Neuronal stem cell (in vitro differentiated cells): ENCODE results near the gene AMHR2.

Experiments used
- DNase-seq: peaks from one replicate; pipeline ENCODE4 v3.0.0-alpha.2; 2013; ENCODE audit warnings: low spot score
- H2AFZ ChIP-seq: one replicate; pipeline ENCODE4 v1.6.1; 2013; ENCODE audit warnings: mild to moderate bottlenecking, low read length, inconsistent platforms
- H2AK5ac ChIP-seq: 2 replicates; pipeline ENCODE4 v1.6.1; 2013; ENCODE audit warnings: low read depth, mild to moderate bottlenecking, inconsistent platforms, low read length, moderate library complexity, mixed read lengths
- H2BK120ac ChIP-seq: 2 replicates; pipeline ENCODE4 v1.6.1; 2013; ENCODE audit warnings: low read depth, mild to moderate bottlenecking, inconsistent platforms, low read length, moderate library complexity, mixed read lengths
- H2BK12ac ChIP-seq: one replicate; pipeline ENCODE4 v1.6.1; 2013; ENCODE audit warnings: low read length, inconsistent platforms
- H2BK15ac ChIP-seq: 2 replicates; pipeline ENCODE4 v1.6.1; 2013; ENCODE audit warnings: mild to moderate bottlenecking, low read length, inconsistent platforms, mixed read lengths
- H2BK5ac ChIP-seq: one replicate; pipeline ENCODE4 v1.6.1; 2013; ENCODE audit warnings: inconsistent platforms, mild to moderate bottlenecking, low read length, moderate library complexity
- H3K14ac ChIP-seq: one replicate; pipeline ENCODE4 v1.6.1; 2013; ENCODE audit warnings: low read length, inconsistent platforms
- H3K18ac ChIP-seq: 2 replicates; pipeline ENCODE4 v1.6.1; 2013; ENCODE audit warnings: low read length, inconsistent platforms
- H3K23ac ChIP-seq: 2 replicates; pipeline ENCODE4 v1.6.1; 2013; ENCODE audit warnings: low read depth, mild to moderate bottlenecking, mixed read lengths, low read length, inconsistent platforms; ENCODE audit not compliant: poor library complexity
- H3K27ac ChIP-seq: replicated peaks from 3 replicates; pipeline ENCODE4 v1.5.1; 2013; ENCODE audit warnings: low read length, inconsistent platforms
- H3K27me3 ChIP-seq, 3 experiments: 2 replicates each; pipeline ENCODE4 v1.6.1; 2013; ENCODE audit warnings: low read length in 3 of 3, mild to moderate bottlenecking in 2 of 3, inconsistent platforms in 1 of 3, low read depth in 1 of 3, mixed read lengths in 1 of 3, moderate library complexity in 1 of 3; ENCODE audit not compliant: control insufficient read depth in 3 of 3, insufficient read depth in 3 of 3
- H3K36me3 ChIP-seq, 2 donors: replicated peaks in 1 of 2; 2 replicates each; pipeline ENCODE4 v1.6.1; 2013; ENCODE audit warnings: low read length in 2 of 2; ENCODE audit not compliant: control insufficient read depth in 2 of 2, insufficient read depth in 2 of 2
- H3K4ac ChIP-seq: 2 replicates; pipeline ENCODE4 v1.6.1; 2013; ENCODE audit warnings: inconsistent platforms, mild to moderate bottlenecking, low read length, moderate library complexity
- H3K4me1 ChIP-seq, 2 donors: 1 replicate in 1 of 2; 2 replicates in 1 of 2; pipeline ENCODE4 v1.6.1; 2013; ENCODE audit warnings: low read length in 2 of 2, low read depth in 1 of 2; ENCODE audit not compliant: control insufficient read depth in 2 of 2, insufficient read depth in 1 of 2
- H3K4me2 ChIP-seq: one replicate; pipeline ENCODE4 v1.6.1; 2013; ENCODE audit warnings: mild to moderate bottlenecking, low read length, inconsistent platforms; ENCODE audit not compliant: insufficient read depth, poor library complexity, severe bottlenecking
- H3K4me3 ChIP-seq, 2 donors: 2 replicates each; pipeline ENCODE4 v1.5.1; 2013; ENCODE audit warnings: low read length in 2 of 2, mild to moderate bottlenecking in 2 of 2, inconsistent platforms in 1 of 2, moderate library complexity in 1 of 2
- H3K79me1 ChIP-seq: one replicate; pipeline ENCODE4 v1.6.1; 2013; ENCODE audit warnings: low read depth, mild to moderate bottlenecking, inconsistent platforms, low read length, moderate library complexity
- H3K9ac ChIP-seq: one replicate; pipeline ENCODE4 v1.6.1; 2013; ENCODE audit warnings: mild to moderate bottlenecking, low read depth, low read length, inconsistent platforms; ENCODE audit not compliant: poor library complexity
- H3K9me3 ChIP-seq, 2 donors: replicated peaks in 1 of 2; 2 replicates each; pipeline versions ENCODE3 to v1.6.1; 2013; ENCODE audit warnings: low read length in 2 of 2, mild to moderate bottlenecking in 2 of 2, inconsistent platforms in 1 of 2, low read depth in 1 of 2, mixed read lengths in 1 of 2, moderate library complexity in 1 of 2; ENCODE audit not compliant: control insufficient read depth in 2 of 2, insufficient read depth in 1 of 2
- H4K8ac ChIP-seq: one replicate; pipeline ENCODE4 v1.6.1; 2013; ENCODE audit warnings: low read depth, mild to moderate bottlenecking, inconsistent platforms, low read length, moderate library complexity
- H4K91ac ChIP-seq: one replicate; pipeline ENCODE4 v1.6.1; 2013; ENCODE audit warnings: low read length, low read depth, mild to moderate bottlenecking, inconsistent platforms; ENCODE audit not compliant: poor library complexity
- WGBS, 2 donors: extraction: QIAGEN DNeasy Blood & Tissue Kit; methylation state at CpG; one replicate each; pipeline ENCODE4 v1.1.7; 2013; ENCODE audit warnings: missing lambda C conversion rate in 2 of 2, mixed read lengths in 1 of 2; ENCODE audit not compliant: insufficient read length in 2 of 2, insufficient replicate concordance in 1 of 2; ENCODE audit errors: extremely low coverage in 2 of 2; 5-methylcytosine and 5-hydroxymethylcytosine counted together

AMHR2 gene

DNA sequence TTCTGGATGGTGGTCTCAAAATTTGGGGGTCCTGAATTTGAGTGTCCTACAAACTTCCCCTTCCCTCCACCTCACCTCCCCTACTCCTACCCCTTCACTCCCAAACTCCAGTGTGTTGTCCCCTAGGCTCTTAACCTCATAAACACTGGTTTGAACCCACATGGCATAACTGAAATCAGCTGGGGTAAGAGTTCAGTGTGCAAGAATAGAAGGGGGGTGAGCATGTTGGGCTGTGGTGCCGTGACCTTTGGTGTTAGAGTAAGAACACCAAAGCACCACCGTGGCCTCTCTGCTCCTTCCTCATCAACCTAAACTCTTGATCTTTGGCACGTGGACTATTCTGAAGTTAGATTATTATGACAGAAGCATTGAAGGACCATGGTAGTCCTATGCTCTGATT, 39.3 kb downstream of the AMHR2 start:
- H4K8ac ChIP-seq = no peak overlapping the region
- WGBS, 2 donors = no CpG with 5 or more reads among the region's 3 CpGs
- no peak for DNase-seq
- no peak overlapping the region for H3K4me2 ChIP-seq
- H3K4me3 ChIP-seq = no peak overlapping the region
- H3K27me3 ChIP-seq = no peaks in the 10 kb centered on the region
- no peak overlapping the region for H2BK5ac ChIP-seq
- H3K14ac ChIP-seq = no peak overlapping the region
- no peaks in the 10 kb centered on the region for H3K9me3 ChIP-seq
- no peak overlapping the region for H2BK12ac ChIP-seq
- H3K9ac ChIP-seq = no peak overlapping the region
- H3K4me1 ChIP-seq = peaks cover 0 to 21% of the 10 kb centered on the region in 2 donors
- no peak overlapping the region for H3K4ac ChIP-seq
- no peak overlapping the region for H3K23ac ChIP-seq
- H3K27ac ChIP-seq = no peak overlapping the region
- H2BK120ac ChIP-seq = no peak overlapping the region
- H4K91ac ChIP-seq = no peak overlapping the region
- no peak overlapping the region for H2BK15ac ChIP-seq
- H2AFZ ChIP-seq = no peak overlapping the region
- no peak overlapping the region for H3K18ac ChIP-seq
- H3K79me1 ChIP-seq = peaks cover 6% of the 10 kb centered on the region
- no peak overlapping the region for H2AK5ac ChIP-seq
- peaks cover 74 to 100% of the 10 kb centered on the region in 2 donors for H3K36me3 ChIP-seq

DNA sequence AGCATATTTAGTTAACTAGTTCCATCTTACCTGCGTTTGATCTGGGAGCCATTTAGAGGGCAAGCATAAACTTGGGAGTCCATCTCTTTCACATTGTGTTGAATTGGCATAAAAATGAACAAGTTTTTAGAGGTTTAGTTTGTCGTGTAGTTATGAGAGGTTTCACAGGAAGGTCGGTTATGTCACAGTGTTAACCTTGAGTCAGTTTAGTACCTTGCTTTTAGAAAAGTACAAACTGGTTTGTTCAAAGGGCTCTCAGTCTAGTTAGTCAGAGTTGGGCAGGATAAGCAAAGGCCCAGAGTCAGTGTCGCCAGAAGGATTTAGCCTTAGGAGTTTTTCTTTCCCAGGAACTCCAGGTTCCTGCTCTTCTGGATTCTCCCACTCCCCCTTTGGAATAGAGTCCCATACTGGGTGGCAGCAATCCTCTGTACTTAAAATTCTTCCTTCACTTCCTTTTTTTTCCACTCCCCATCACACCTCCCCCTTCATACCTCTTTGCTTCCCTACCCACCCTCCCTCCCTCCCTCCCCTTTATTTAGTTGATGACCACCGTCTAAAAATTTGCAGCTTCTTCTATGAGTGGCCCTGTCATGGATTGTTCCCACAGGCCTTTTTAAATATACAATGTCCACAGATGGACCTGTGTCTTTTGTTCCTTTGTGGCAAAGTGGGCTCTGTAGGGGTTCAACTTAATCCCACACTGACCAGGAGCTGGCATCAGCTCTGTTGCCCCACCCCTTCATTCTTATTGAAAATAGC, 40.3 kb downstream of the AMHR2 start:
- no peak overlapping the region for H3K4ac ChIP-seq
- H2BK5ac ChIP-seq = no peak overlapping the region
- no peak overlapping the region for H2BK120ac ChIP-seq
- H3K79me1 ChIP-seq = peaks cover 6% of the 10 kb centered on the region
- no peak overlapping the region for H4K8ac ChIP-seq
- H3K4me3 ChIP-seq = no peak overlapping the region
- H3K27me3 ChIP-seq = no peaks in the 10 kb centered on the region
- H2AK5ac ChIP-seq = no peak overlapping the region
- DNase-seq = no peak
- no peaks in the 10 kb centered on the region for H3K9me3 ChIP-seq
- no peak overlapping the region for H2AFZ ChIP-seq
- H3K27ac ChIP-seq = peak overlapping the region; percentile 42
- H3K18ac ChIP-seq = no peak overlapping the region
- no CpG with 5 or more reads among the region's 5 CpGs for whole genome bisulfite sequencing, 2 donors
- H3K9ac ChIP-seq = no peak overlapping the region
- no peak overlapping the region for H3K4me2 ChIP-seq
- H3K14ac ChIP-seq = no peak overlapping the region
- no peak overlapping the region for H2BK12ac ChIP-seq
- H3K4me1 ChIP-seq = peaks cover 0 to 21% of the 10 kb centered on the region in 2 donors
- peaks cover 75 to 100% of the 10 kb centered on the region in 2 donors for H3K36me3 ChIP-seq
- H3K23ac ChIP-seq = no peak overlapping the region
- no peak overlapping the region for H4K91ac ChIP-seq
- H2BK15ac ChIP-seq = no peak overlapping the region

DNA sequence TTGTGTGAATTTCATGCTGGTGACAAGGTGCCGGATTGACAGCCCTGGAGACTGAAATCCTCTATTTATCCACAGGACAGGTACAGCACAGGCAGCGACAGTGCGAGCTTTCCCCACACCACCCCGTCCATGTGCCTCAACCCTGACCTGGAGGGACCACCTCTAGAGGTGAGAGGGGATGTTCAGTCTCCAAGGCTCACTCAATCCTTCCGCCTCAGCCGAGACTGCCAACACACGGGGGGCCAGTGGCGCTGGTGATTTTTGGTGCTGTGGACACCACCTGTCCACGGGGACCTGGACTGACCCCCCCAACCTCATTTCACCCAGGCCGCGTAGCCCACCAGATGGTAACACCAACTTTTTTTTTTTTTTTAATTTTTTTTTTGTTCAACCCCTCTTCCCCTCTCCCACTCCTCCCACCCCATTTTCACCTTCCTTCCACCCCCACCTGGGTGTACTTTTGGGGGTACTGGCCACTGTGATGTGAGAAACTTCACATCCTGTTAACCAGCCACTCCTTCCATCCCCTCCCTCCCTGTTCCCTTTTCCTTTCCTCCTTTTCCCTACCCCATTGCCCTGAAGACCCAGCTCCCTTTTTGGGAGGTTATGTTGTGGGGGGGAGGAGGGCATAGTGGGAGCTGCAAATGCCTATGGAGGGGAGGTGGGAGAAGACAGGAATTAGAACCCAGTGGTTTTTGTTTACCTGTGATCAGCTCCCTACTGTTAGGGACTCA, 41.2 kb downstream of the AMHR2 start:
- Histone ChIP-seq H3K9me3 (no peaks in the 10 kb centered on the region), H2BK12ac (no peak overlapping the region), H3K9ac (no peak overlapping the region), H2BK5ac (no peak overlapping the region), H3K18ac (no peak overlapping the region), H2AK5ac (no peak overlapping the region), H2BK15ac (no peak overlapping the region), H2AFZ (no peak overlapping the region), H2BK120ac (no peak overlapping the region), H3K36me3 (peaks cover 75 to 100% of the 10 kb centered on the region in 2 donors), H4K8ac (no peak overlapping the region), H3K4me2 (no peak overlapping the region), H3K27ac (peak overlapping the region; percentile 50), H3K4me1 (peaks cover 0 to 19% of the 10 kb centered on the region in 2 donors), H3K4ac (no peak overlapping the region), H3K14ac (no peak overlapping the region), H3K4me3 (peak overlapping the region in 1 of 2 donors; percentile 49), H3K23ac (no peak overlapping the region), H4K91ac (no peak overlapping the region), H3K27me3 (no peaks in the 10 kb centered on the region), H3K79me1 (peaks cover 6% of the 10 kb centered on the region)
- WGBS, 2 donors = no CpG with 5 or more reads among the region's 11 CpGs
- DNase-seq = no peak

DNA sequence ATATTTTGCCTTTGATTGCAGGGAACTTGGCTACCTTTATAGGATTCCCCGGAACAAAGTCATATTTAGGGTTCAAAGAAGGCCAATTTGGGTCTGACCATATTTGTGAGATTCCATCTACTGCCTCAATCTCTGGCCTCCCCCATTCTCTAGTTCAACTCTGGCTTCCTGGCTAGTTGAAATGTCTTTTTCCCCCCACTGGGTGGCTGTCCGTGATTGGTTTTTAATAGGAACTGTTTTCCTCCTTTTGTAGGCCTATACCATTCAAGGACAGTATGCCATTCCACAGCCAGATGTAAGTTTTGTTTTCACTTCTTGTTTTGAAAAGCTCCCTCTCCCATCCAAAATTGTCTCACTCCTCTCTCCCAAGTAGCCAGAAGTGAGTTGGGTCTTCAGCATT, 42.0 kb downstream of the AMHR2 start:
- Histone ChIP-seq H3K4me3 (no peak overlapping the region), H2BK5ac (no peak overlapping the region), H2BK15ac (no peak overlapping the region), H3K4me2 (no peak overlapping the region), H3K36me3 (peaks cover 73 to 100% of the 10 kb centered on the region in 2 donors), H2BK12ac (no peak overlapping the region), H3K14ac (no peak overlapping the region), H3K9me3 (no peaks in the 10 kb centered on the region), H3K27me3 (no peaks in the 10 kb centered on the region), H3K4ac (no peak overlapping the region), H3K9ac (no peak overlapping the region), H4K8ac (no peak overlapping the region), H2AK5ac (no peak overlapping the region), H3K23ac (no peak overlapping the region), H3K4me1 (peaks cover 0 to 19% of the 10 kb centered on the region in 2 donors), H3K18ac (no peak overlapping the region), H2AFZ (no peak overlapping the region), H3K27ac (no peak overlapping the region), H4K91ac (no peak overlapping the region), H2BK120ac (no peak overlapping the region), H3K79me1 (peaks cover 6% of the 10 kb centered on the region)
- no peak for DNase-seq
- WGBS, 2 donors = no CpG with 5 or more reads among the region's 2 CpGs
